Colonic mucosa (tissue), 4 donors: ENCODE data around the gene PTGDR2. TPM values are rescaled to one million over a fixed set of nuclear protein-coding genes. Genes with fewer than 3 reads are reported as not detected.
A peak's percentile ranks its signal among the peaks of the same experiment; 100 is the strongest.

Experiments used
- DNase-seq: peaks from one replicate; pipeline ENCODE4 v3.0.0-alpha.2; 2020
- H3K27ac ChIP-seq: fragments of 200-600 bp; one replicate; pipeline ENCODE4 v1.8.0; 2021
- H3K27me3 ChIP-seq: fragments of 200-600 bp; one replicate; pipeline ENCODE4 v1.8.0; 2021
- H3K36me3 ChIP-seq: fragments of 200-600 bp; one replicate; pipeline ENCODE4 v1.8.0; 2021
- H3K4me1 ChIP-seq: fragments of 200-600 bp; one replicate; pipeline ENCODE4 v1.8.0; 2021; ENCODE audit warnings: mild to moderate bottlenecking
- H3K4me3 ChIP-seq: fragments of 200-600 bp; one replicate; pipeline ENCODE4 v1.8.0; 2021
- H3K9ac ChIP-seq, 2 donors: one replicate each; pipeline ENCODE4 v1.7.0; 2013; ENCODE audit warnings: control low read depth in 2 of 2, low read depth in 2 of 2, low read length in 2 of 2
- H3K9me3 ChIP-seq: fragments of 200-600 bp; one replicate; pipeline ENCODE4 v1.8.0; 2021
- CTCF ChIP-seq: fragments of 200-600 bp; IDR thresholded peaks from one replicate; pipeline ENCODE4 v1.8.0; 2022; ENCODE audit warnings: antibody characterized with exemption, mild to moderate bottlenecking
- intact Hi-C: fragments of 100-400 bp; cut with DNase I; formaldehyde crosslinking; loops from one replicate; pipeline ENCODE4 v1.14.1; 2022
- total RNA-seq, 2 donors: library from RNA; stranded (reverse); fragmentation: NEBNext Ultra II Directional in 1 of 2; extraction: Animal tissue kit (Norgen Biotek cat#: 25700) in 1 of 2; gene quantifications; one replicate each; pipeline ENCODE4 v1.2.1, GENCODE V29; 2021
- donor health status: healthy.
- donor health status: DM: no; HTN: no; CAD: no.
- donor health status: DM: no; HTN: no; CAD: no.

The PTGDR2 gene
- total RNA-seq, 2 donors from 2014 or later = 3.7 to 4.7 TPM

GRCh38 chr11:60810569-60810968 is 45.2 kb downstream of the PTGDR2 start:
- DNase-seq = peak; percentile 55
- Histone ChIP-seq H3K4me1 (no peaks in the 10 kb centered on the region), H3K9me3 (no peaks in the 10 kb centered on the region), H3K27ac (no peak overlapping the region), H3K27me3 (no peaks in the 10 kb centered on the region), H3K9ac (no peak overlapping the region), H3K36me3 (no peaks in the 10 kb centered on the region), H3K4me3 (no peak overlapping the region)
- no peak for TF ChIP-seq CTCF
- intact Hi-C loops = no loop called here

- H3K9me3 ChIP-seq = no peaks in the 10 kb centered on the region
- intact Hi-C loops = no loop called here
- no peak overlapping the region for H3K27ac ChIP-seq
- no peak for TF ChIP-seq CTCF
- no peaks in the 10 kb centered on the region for H3K4me1 ChIP-seq
- H3K36me3 ChIP-seq = no peaks in the 10 kb centered on the region
- no peaks in the 10 kb centered on the region for H3K27me3 ChIP-seq
- H3K9ac ChIP-seq = no peak overlapping the region
- DNase-seq = no peak
- no peak overlapping the region for H3K4me3 ChIP-seq
These were observed 45.6 kb downstream of the PTGDR2 start for GRCh38 chr11:60810151-60810550.

DNA sequence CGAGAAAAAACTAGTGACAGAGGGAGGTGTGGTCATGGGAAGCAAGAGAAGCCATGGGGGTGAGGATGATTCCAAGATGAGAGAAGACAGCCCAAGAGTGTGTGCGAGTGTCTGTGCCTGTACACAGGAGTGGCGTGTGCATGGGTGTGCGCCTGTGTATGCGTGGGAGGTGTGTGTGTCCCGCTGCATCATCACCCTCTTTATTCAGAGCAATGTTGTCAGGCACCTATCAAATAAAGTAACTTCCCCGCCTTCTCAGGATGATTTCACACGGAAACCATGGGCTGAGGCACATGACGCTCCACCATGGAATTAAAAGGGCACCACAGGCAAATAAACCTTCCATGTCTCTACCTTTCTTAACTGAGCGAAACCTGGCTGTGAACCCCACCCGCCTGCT is 46.1 kb downstream of the PTGDR2 start:
- no peak for TF ChIP-seq CTCF
- DNase-seq = no peak
- no peaks in the 10 kb centered on the region for H3K9me3 ChIP-seq
- no peaks in the 10 kb centered on the region for H3K4me1 ChIP-seq
- H3K36me3 ChIP-seq = no peaks in the 10 kb centered on the region
- no peak overlapping the region for H3K9ac ChIP-seq
- no peak overlapping the region for H3K27ac ChIP-seq
- no peaks in the 10 kb centered on the region for H3K27me3 ChIP-seq
- intact Hi-C loops = no loop called here
- H3K4me3 ChIP-seq = no peak overlapping the region

- H3K27ac ChIP-seq = no peak overlapping the region
- H3K4me1 ChIP-seq = no peaks in the 10 kb centered on the region
- H3K27me3 ChIP-seq = no peaks in the 10 kb centered on the region
- no peak overlapping the region for H3K9ac ChIP-seq
- no peak overlapping the region for H3K4me3 ChIP-seq
- no peaks in the 10 kb centered on the region for H3K36me3 ChIP-seq
- DNase-seq = no peak
- TF ChIP-seq CTCF = no peak
- H3K9me3 ChIP-seq = no peaks in the 10 kb centered on the region
- intact Hi-C loops = no loop called here
These were observed 46.5 kb downstream of the PTGDR2 start for GRCh38 chr11:60809249-60809648.

- intact Hi-C loops = no loop called here
- H3K27me3 ChIP-seq = no peaks in the 10 kb centered on the region
- no peak overlapping the region for H3K9ac ChIP-seq
- no peak overlapping the region for H3K4me3 ChIP-seq
- no peak for DNase-seq
- H3K27ac ChIP-seq = no peak overlapping the region
- H3K9me3 ChIP-seq = no peaks in the 10 kb centered on the region
- no peak for TF ChIP-seq CTCF
- no peaks in the 10 kb centered on the region for H3K4me1 ChIP-seq
- H3K36me3 ChIP-seq = no peaks in the 10 kb centered on the region
These were observed 52.3 kb downstream of the PTGDR2 start for GRCh38 chr11:60803273-60803936.
